Measurements from ENCODE around the gene ATP5F1A.
"Not testable (repeated sequence)": the region's sequence is repeated elsewhere in the genome, so short reads cannot be mapped to it uniquely, and the experiment has no call there.

The ATP5F1A gene

DNA sequence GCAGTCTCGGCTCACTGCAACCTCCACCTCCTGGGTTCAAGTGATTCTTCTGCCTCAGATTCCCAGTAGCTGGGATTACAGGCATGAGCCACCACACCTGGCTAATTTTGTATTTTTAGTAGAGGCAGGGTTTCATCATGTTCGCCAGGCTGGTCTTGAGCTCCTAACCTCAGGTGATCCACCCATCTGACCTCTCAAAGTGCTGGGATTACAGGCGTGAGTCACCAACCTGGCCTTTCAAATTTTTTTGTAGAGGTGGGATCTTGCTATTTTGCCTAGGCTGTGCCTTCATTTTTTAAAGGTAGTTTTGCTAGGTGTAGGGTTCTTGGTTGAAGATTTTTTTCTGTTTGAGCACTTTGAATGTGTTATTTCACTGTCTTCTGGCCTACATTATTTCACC, 12.3 kb upstream of the ATP5F1A start:
- no peak for DNase-seq (ENCODE audit: low read depth, low spot score)
- TF ChIP-seq POLR2AphosphoS5 (IDR thresholded peaks at IDR 0.05; ENCODE audit: borderline replicate concordance, low read depth, low read length) (no peak), EZH2 (IDR thresholded peaks at IDR 0.05) (no peak), FOXP2 (optimal IDR thresholded peaks at IDR 0.05; ENCODE audit: control extremely low read depth, extremely low read length, insufficient read depth) (no peak)
- Histone ChIP-seq H3K4me3 (no peak overlapping the region), H3K9me3 (ENCODE audit: low read depth, low read length) (no peaks in the 10 kb centered on the region), H3K36me3 (ENCODE audit: insufficient read depth, low read length) (peaks cover 62% of the 10 kb centered on the region), H3K27ac (no peak overlapping the region), H3K9ac (ENCODE audit: insufficient read length) (no peak overlapping the region)

DNA sequence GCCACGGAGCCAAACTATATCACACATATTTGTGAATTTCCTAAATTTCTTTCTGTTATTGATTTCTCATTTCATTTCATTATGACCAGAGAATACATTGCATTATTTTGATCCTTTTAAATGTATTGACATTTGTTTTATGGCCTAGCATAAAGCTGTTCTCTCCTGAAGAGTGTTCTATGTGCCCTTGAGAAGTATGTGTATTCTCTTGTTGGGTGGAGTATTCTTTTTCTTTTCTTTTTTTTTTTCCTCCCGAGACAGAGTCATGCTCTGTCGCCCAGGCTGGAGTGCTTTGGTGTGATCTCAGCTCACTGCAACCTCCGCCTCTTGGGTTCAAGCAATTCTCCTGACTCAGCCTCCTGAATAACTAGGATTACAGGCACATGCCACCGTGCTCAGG, 11.3 kb upstream of the ATP5F1A start:
- peaks cover 55% of the 10 kb centered on the region for H3K36me3 ChIP-seq (ENCODE audit: insufficient read depth, low read length)
- no peaks in the 10 kb centered on the region for H3K9me3 ChIP-seq (ENCODE audit: low read depth, low read length)
- H3K4me3 ChIP-seq, result no peak overlapping the region
- H3K9ac ChIP-seq (ENCODE audit: insufficient read length), result no peak overlapping the region
- no peak overlapping the region for H3K27ac ChIP-seq
- no peak for TF ChIP-seq FOXP2 (optimal IDR thresholded peaks at IDR 0.05; ENCODE audit: control extremely low read depth, extremely low read length, insufficient read depth)
- TF ChIP-seq POLR2AphosphoS5 (IDR thresholded peaks at IDR 0.05; ENCODE audit: borderline replicate concordance, low read depth, low read length), result no peak
- TF ChIP-seq EZH2 (IDR thresholded peaks at IDR 0.05), result no peak
- DNase-seq (ENCODE audit: low read depth, low spot score), result no peak

DNA sequence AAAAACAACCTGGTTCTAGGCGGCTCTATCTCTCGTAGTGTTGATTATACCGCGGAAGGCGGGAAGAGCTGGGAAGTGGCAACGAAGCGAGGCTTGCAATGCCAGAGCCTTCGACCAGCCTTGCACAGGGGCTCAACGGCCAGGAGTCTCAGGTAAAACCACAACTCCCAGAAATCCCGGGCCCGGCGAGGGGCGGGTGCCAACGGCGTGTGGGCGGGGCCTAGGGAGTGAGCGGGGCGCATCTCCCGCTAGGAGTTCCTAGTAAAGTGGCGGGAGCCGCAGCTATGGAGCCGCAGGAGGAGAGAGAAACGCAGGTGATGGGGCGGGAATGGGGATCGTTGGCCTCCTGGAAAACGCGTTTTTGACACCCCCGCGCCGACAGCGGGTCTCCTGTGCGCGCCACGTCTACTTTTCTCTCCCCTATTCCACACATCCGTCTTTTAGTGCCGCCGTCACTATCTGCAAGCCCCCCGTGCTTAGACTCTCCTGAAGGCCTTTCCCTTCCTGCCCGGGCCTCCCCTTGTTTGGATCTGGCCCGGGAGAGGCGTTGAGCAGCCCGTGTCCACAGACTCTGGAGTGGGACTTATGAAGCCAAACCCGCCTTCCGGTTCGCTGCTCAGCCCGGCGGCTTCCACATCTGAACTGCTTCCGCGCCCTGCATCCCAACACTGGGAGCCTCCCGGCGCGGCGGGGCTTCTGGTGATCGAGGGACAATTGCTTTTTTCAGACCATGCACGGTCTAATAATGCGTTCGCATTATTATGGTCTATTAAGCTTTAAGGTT, 6.2 kb upstream of the ATP5F1A start, which contains the start of gene HAUS1:
TSS of gene HAUS1 (plus strand) at position 258 of the 784 bp plus-strand sequence. CDS start at position 285, 27 bp downstream.
- Histone ChIP-seq H3K9me3 (ENCODE audit: low read depth, low read length) (no peaks in the 10 kb centered on the region), H3K36me3 (ENCODE audit: insufficient read depth, low read length) (peaks cover 21% of the 10 kb centered on the region), H3K27ac (peak within 1 kb of the TSS; percentile 44; the same call in 1 of the 2 replicates), H3K9ac (ENCODE audit: insufficient read length) (peak within 1 kb of the TSS; percentile 88), H3K4me3 (peak within 1 kb of the TSS; percentile 88)
- TF ChIP-seq POLR2AphosphoS5 (IDR thresholded peaks at IDR 0.05; ENCODE audit: borderline replicate concordance, low read depth, low read length), result peak; percentile 86
- no peak for TF ChIP-seq EZH2 (IDR thresholded peaks at IDR 0.05)
- no peak for DNase-seq (ENCODE audit: low read depth, low spot score)

DNA sequence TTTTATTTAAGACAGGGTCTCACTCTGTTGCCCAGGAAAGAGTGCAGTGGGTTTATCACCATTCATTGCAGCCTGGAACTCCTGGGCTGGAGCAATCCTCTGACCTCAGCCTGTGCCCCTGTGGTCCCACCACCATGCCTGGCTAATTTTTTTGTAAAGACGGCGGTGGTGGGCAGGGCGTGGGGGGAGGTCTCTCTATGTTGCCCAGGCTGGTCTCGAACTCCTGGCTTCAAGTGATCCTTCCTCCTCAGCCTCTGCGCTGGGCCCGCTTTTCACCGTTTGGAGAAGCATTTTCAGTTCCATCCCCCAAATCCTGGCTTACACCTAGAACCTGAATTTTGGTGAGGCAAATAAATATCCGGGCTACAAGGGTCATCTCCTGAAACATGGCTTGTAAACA, 1.4 kb upstream of the ATP5F1A start:
- no peak overlapping the region for H3K9ac ChIP-seq (ENCODE audit: insufficient read length)
- no peak overlapping the region for H3K27ac ChIP-seq
- no peaks in the 10 kb centered on the region for H3K9me3 ChIP-seq (ENCODE audit: low read depth, low read length)
- H3K4me3 ChIP-seq, result no peak overlapping the region
- no peak for DNase-seq (ENCODE audit: low read depth, low spot score)
- peaks cover 15% of the 10 kb centered on the region for H3K36me3 ChIP-seq (ENCODE audit: insufficient read depth, low read length)
- TF ChIP-seq EZH2 (IDR thresholded peaks at IDR 0.05), result no peak
- TF ChIP-seq FOXP2 (optimal IDR thresholded peaks at IDR 0.05; ENCODE audit: control extremely low read depth, extremely low read length, insufficient read depth), result no peak
- TF ChIP-seq POLR2AphosphoS5 (IDR thresholded peaks at IDR 0.05; ENCODE audit: borderline replicate concordance, low read depth, low read length), result no peak

DNA sequence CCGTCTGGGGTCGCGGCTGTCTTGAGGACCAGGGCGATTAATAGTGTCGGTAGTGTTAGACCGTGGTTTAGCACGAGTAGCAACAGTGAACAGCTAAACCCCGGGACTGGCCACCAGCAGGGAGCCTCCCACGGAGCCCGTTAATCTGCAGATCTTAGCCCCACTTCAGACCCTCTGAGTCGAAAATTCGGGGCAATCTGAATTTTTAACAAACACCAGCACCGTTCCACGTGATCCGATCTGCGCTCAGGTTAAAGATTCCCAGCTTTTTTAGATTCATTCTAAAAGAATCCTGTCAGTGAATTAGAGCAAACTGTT, 479 bp upstream of the ATP5F1A start:
- peak overlapping the region; percentile 81 for H3K4me3 ChIP-seq
- no peaks in the 10 kb centered on the region for H3K9me3 ChIP-seq (ENCODE audit: low read depth, low read length)
- no peak for TF ChIP-seq EZH2 (IDR thresholded peaks at IDR 0.05)
- no peak for TF ChIP-seq FOXP2 (optimal IDR thresholded peaks at IDR 0.05; ENCODE audit: control extremely low read depth, extremely low read length, insufficient read depth)
- TF ChIP-seq POLR2AphosphoS5 (IDR thresholded peaks at IDR 0.05; ENCODE audit: borderline replicate concordance, low read depth, low read length), result no peak
- peak overlapping the region; percentile 87 for H3K27ac ChIP-seq
- peaks cover 23% of the 10 kb centered on the region for H3K36me3 ChIP-seq (ENCODE audit: insufficient read depth, low read length)
- no peak for DNase-seq (ENCODE audit: low read depth, low spot score)
- H3K9ac ChIP-seq (ENCODE audit: insufficient read length), result peak overlapping the region; percentile 96

DNA sequence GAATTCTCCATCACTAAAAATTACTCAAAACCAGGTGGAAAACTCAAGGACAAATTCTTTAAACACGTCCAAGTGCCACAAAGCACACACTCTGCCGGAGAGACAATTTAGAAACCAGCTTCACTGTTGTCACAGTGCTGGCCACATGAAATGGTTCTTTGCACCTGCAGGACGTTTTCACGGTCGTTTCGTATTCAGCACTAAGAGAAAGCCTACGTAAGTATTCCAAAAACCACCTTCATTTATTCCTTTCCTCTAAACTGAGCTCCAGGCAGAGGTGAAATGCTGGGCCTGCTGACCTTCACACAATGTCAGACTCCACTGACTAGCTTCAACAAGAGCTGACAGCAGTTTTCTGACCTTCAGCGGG, 680 bp downstream of the ATP5F1A start:
- no peaks in the 10 kb centered on the region for H3K9me3 ChIP-seq (ENCODE audit: low read depth, low read length)
- no peak for DNase-seq (ENCODE audit: low read depth, low spot score)
- H3K36me3 ChIP-seq (ENCODE audit: insufficient read depth, low read length), result peaks cover 34% of the 10 kb centered on the region
- H3K9ac ChIP-seq (ENCODE audit: insufficient read length), result peak overlapping the region; percentile 96
- TF ChIP-seq FOXP2 (optimal IDR thresholded peaks at IDR 0.05; ENCODE audit: control extremely low read depth, extremely low read length, insufficient read depth) (no peak), POLR2AphosphoS5 (IDR thresholded peaks at IDR 0.05; ENCODE audit: borderline replicate concordance, low read depth, low read length) (no peak), EZH2 (IDR thresholded peaks at IDR 0.05) (no peak)
- H3K27ac ChIP-seq, result peak overlapping the region; percentile 29; the same call in 1 of the 2 replicates
- peak overlapping the region; percentile 81 for H3K4me3 ChIP-seq

DNA sequence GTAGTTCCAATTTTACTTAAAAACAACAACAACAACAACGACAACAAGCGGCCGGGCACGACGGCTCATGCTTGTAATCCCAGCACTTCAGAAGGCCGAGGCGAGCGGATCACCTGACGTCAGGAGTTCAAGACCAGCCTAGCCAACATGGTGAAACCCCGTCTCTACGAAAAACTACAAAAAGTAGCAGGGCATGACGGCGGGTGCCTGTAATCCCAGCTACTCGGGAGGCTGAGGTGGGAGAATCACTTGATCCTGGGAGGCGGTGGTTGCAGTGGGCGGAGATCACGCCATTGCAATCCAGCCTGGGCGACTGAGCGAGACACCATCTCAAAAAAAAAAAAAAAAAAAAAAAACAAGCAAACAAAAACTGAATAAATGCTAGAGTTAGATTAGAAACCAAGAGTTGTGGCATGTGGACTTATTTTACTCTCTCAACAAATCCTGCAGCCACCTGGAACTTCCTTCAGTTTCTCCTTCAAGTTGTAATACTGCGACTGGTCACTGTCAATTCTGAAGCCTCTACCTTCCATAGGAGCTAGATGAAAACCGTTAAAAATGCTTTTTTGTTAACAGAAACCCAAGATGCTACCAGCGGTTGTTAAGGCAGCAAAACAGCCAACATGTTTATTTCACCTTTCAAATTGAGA, 1.3 kb downstream of the ATP5F1A start:
- no peak for TF ChIP-seq POLR2AphosphoS5 (IDR thresholded peaks at IDR 0.05; ENCODE audit: borderline replicate concordance, low read depth, low read length)
- no peak for TF ChIP-seq EZH2 (IDR thresholded peaks at IDR 0.05)
- TF ChIP-seq FOXP2 (optimal IDR thresholded peaks at IDR 0.05; ENCODE audit: control extremely low read depth, extremely low read length, insufficient read depth), result no peak
- Histone ChIP-seq H3K9me3 (ENCODE audit: low read depth, low read length) (no peaks in the 10 kb centered on the region), H3K36me3 (ENCODE audit: insufficient read depth, low read length) (peaks cover 38% of the 10 kb centered on the region), H3K4me3 (peak overlapping the region; percentile 81), H3K27ac (0 out of 2 replicates have a peak overlapping the region, but pooled peaks have one; percentile 29), H3K9ac (ENCODE audit: insufficient read length) (peak overlapping the region; percentile 96)
- DNase-seq (ENCODE audit: low read depth, low spot score), result no peak

DNA sequence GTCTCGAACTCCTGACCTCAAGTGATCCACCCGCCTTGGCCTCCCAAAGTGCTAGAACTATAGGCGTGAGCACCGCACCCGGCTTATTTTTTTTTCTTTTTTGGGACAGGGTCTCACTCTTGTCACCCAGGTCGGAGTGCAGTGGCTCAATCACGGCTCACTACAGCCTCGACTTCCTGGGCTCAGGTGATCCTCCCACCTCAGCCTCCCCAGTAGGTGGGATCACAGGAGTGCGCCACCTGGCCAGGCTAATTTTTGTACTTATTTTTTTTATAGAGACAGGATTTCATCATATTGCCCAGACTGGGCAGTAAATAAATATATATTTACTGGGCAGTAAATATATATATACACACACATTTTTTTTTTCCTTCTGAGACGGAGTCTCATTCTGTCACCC, 2.6 kb downstream of the ATP5F1A start:
- TF ChIP-seq EZH2 (IDR thresholded peaks at IDR 0.05) (no peak), FOXP2 (optimal IDR thresholded peaks at IDR 0.05; ENCODE audit: control extremely low read depth, extremely low read length, insufficient read depth) (no peak), POLR2AphosphoS5 (IDR thresholded peaks at IDR 0.05; ENCODE audit: borderline replicate concordance, low read depth, low read length) (no peak)
- H3K27ac ChIP-seq, result no peak overlapping the region
- no peak overlapping the region for H3K4me3 ChIP-seq
- H3K9ac ChIP-seq (ENCODE audit: insufficient read length), result no peak overlapping the region
- no peak for DNase-seq (ENCODE audit: low read depth, low spot score)
- H3K36me3 ChIP-seq (ENCODE audit: insufficient read depth, low read length), result peaks cover 50% of the 10 kb centered on the region
- H3K9me3 ChIP-seq (ENCODE audit: low read depth, low read length), result no peaks in the 10 kb centered on the region

DNA sequence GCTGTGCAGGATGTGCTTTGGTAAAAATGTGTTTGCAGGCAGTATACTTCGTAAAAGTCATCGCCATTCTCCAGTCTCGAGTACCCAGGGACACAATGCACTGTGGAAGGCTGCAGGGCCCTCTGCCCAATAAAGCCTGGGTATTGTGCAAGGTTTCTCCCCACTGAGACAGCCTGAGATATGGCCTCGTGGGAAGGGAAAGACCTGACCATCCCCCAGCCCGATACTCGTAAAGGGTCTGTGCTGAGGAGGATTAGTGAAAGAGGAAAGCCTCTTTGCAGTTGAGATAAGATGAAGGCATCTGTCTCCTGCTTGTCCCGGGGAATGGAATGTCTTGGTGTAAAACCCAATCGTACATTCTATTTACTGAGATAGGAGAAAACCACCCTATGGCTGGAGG, 9.6 kb downstream of the ATP5F1A start:
- not testable (repeated sequence) for H3K27ac ChIP-seq

More for the DNA sequence above, 9.6 kb downstream of the ATP5F1A start:
- H3K9me3 ChIP-seq (ENCODE audit: low read depth, low read length); H3K9ac ChIP-seq (ENCODE audit: insufficient read length); DNase-seq (ENCODE audit: low read depth, low spot score); H3K4me3 ChIP-seq: not testable (repeated sequence)
- peaks cover 95% of the 10 kb centered on the region for H3K36me3 ChIP-seq (ENCODE audit: insufficient read depth, low read length)

Measured in SK-N-MC (cell line).